GM21529 (cell line): ENCODE measurements around the gene PALD1.

Source experiments
- ATAC-seq: cut with Tn5 transposase; IDR thresholded peaks from one replicate; pipeline ENCODE4 v1.9.1; 2021; ENCODE audit not compliant: unreplicated experiment

The PALD1 gene

DNA sequence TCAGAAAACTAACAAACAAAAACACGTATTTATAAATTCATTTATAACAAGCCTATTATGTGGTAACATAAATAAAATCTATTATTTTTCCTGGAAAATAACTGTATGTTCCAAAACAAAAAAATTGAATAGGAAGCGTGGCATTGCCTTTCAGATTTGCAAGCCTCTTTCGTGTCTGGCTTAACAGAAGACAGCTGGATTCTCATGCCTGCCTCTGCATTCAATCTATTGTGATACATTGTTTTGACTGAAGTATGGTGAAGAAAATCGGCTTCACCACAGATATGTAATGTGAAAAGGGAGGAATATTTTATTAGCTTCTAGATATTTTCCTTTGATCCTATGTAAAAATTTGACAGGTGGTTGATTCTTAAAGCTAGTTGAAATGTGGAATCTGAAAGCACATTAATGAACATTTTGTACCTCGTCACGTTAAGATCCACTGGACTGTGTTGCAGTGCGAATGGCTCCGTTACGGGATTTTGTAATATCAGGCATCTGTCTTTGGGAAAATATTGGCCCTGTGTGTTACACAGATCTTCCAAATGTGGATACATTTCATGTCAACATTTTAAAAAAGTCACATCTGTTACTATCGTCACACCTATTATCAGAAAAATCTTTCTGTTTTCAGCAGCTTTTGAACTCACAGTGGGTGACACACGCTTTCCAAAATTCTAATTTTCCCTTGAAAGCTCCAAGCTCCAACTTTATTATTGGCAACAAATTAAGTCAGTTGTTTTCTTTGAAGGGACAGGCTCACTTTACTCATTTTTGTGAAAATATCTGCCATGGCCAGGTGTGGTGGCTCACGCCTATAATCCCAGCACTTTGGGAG is 26.2 kb downstream of the PALD1 start:
- ATAC-seq, result no peak

- no peak for ATAC-seq
Observed at GRCh38 chr10:70505908-70506307, 27.3 kb downstream of the PALD1 start.

DNA sequence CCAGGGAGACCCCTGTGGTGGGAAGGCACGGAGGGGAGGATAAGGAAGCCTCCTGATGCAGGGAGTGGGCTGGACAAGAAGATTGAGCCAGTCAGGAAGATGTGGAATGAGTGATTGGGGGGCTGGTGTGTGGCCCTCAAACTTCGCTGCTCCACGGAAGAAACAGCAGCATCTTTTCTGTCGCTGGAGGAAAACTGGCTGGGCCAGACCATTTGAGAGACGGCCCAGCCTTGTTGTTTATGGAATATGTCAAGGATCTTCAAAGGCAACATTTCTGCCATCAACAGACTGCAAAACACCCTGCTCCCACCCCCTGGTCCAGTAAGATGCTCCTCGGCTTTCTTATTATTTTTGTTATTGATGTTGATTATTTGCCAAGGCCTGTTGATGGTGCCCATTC is 29.4 kb downstream of the PALD1 start:
- ATAC-seq, result no peak

DNA sequence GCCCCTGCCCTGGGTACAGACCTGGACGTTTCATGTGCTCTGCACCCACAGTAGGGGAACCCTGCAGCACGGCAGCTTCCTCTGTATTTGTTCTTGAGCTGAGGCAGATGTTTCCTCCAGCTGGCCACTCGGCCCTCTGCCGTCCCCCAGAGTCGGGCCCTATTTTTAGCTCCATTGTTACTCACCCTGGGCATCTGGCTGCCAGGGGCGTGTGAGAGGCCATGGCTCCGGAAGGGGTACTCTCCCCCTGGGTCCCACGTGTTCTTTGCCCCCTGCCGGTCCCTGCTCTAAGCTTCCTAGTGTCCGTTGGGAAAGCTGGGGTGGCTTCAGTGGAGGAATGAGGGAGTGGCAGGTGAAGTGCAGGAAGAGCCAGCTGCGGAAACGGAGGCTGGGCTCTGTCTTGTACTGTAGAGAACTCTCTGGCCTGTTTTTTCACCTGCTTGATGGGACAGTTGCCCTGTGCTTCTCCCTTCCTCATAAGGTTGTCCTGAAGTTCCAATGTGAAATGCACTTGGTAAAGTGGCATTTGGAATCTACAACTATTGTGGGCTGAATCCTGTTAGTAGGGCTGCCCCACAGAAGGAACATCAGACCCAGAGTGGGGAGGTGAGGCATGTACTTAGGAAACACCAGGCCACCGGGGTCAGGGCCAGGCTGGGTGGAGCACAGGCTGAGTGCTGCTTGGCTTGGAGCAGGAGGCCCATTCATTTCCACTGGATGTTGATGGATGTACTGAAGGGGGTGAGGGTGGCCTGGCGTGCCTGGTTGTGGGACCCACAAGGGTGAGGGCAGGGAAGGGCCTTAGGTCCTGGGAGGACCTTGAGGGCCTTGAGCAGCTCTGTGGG is 30.6 kb downstream of the PALD1 start:
- no peak for ATAC-seq

- no peak for ATAC-seq
Observed at GRCh38 chr10:70509757-70510147, 31.2 kb downstream of the PALD1 start.

GRCh38 chr10:70510453-70510852 is 31.9 kb downstream of the PALD1 start:
- no peak for ATAC-seq

DNA sequence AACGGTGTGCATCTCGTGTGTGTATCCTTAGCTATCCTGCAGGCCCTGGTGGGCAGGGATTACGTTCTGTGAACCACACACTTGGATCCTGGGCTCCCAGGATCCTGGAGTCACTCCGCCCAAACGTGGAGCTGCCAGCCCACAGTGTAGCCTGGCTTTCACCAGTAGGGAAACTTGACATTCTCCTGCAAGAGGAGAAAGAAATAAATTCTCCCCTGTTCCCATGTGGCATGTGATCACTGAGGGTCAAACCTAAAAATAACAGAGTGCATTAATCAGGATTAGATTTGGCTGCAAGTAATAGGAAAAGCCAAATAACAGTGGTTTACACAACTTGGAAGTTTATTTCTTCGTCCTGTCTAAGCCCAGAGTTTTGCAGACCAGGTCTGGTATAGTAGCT is 32.3 kb downstream of the PALD1 start:
- ATAC-seq, result no peak

DNA sequence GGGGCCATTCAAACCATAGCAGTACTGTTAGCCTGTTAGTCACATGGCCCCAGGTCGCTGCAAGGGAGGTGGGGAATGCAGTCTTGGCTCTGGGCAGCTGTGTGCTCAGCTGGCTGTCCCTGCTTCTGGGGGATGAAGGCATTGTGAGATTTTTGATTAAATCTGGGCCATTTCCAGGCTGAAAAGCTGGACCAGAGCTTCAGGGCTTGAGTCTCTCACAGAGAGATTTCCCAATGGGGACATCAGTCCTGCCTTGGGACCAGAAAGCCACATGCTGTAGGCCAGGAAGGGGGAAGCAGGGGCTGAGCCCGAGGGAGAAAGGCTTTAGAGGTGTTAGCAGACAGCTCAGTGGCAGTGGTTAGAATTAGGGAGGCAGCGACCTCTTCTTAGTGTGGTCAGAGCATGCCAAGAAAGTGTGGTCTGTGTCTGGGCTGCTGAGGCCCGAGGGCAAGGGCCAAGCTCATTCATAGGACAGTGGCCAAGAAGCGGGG is 33.6 kb downstream of the PALD1 start:
- ATAC-seq, result no peak

DNA sequence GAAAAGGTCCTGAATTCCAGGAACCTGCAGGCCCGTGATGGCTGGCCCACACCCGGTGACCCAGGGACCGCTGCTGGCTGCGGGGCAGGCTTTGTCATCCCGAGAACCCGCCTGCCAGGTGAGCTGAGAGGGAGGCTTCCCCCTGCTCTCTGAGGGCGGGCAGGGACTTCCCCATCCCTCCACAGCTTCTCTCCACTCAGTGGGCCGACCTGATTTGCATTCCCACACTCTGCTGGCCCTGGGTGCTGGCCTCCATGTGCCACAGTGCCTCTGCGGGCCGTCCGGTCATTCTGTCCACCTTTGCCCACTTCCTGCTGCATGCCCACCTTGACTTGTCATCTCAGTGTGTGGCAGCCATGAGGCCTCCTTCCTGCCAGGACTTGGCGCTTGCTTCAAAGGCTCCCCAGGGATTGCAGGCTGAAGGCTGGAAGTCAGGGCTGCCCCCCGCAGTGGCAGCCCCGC is 35.3 kb downstream of the PALD1 start:
- ATAC-seq, result peak; percentile 98

DNA sequence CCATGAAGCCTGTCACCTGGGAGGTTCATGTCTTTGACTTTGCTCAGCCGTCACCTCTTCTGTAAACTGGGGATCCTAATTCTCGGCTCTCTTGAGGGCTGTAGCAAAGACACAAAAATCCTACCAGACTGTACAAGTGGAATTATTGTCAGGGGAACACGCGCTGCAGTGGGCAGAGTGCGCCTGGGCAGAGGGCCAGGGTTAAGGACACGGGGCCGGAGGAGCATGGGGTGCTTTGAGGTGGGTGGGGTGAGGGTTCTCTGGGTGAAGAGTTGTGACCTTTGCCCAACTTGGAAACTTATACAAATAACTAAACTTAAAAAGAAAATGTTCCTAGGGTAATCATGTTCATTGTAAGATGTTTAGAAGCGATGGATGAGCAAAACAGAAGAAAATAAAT is 36.0 kb downstream of the PALD1 start:
- no peak for ATAC-seq

GRCh38 chr10:70515035-70515667 is 36.6 kb downstream of the PALD1 start:
- ATAC-seq, result no peak

- no peak for ATAC-seq
Observed at GRCh38 chr10:70518695-70519094, 40.1 kb downstream of the PALD1 start.

DNA sequence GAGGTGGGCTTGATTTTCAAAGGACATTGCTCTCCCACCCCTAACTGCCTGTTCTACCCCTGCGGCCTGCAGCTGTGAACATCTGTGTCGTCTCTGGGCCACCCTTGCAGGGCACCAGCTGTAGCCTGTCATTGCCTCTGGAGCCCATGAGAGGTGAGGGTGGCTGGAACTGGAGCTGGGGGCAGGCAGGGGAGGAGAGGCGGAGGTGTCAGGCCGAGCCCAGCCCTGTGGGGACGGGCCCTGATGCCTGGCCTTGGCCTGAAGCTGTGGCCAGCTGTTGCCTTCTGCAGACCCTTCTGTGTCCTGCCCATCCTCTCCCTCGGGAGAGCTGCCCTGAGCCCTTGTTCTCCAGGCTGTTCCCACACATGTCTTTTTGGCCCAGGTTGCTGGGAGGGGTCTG is 44.5 kb downstream of the PALD1 start:
- no peak for ATAC-seq

DNA sequence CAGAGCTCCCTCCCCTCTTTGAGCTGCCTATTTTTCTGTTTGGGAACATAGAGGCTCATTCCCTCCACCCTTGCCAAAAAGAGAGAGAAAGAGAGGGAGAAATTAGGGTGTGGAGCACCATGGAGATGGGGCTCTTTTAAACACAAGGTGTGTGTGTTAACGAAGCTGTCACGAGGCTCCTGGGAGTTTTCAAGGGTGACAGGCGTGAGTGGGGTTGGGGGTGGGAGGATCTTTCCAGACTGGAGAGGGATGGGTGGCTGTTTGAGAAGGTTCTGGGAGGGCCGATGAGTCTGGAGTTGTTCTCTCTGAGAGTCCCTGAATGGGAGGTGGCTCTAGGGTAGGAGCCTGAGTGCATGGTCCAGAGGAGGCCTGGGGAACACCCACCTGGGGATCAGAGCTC is 45.0 kb downstream of the PALD1 start:
- ATAC-seq, result no peak

DNA sequence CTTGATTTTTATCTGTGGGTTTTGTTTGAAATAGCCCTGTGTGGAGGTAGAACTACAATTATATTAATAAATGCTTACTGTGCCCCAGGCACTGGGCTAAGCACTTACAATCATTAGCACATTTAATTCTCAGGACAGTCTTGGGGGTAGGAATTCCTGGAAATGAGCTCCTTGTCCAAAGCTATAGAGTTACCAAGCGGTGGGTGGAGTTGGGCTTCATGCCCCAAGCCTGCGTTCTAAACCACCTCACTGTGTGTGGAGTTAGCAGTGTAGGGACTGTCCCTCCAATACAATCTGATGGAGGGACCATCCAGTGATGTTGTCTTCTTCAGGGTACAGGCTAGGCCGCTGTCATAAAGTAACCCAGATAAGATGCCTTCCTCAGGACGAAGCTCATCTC is 49.7 kb downstream of the PALD1 start:
- ATAC-seq, result no peak

DNA sequence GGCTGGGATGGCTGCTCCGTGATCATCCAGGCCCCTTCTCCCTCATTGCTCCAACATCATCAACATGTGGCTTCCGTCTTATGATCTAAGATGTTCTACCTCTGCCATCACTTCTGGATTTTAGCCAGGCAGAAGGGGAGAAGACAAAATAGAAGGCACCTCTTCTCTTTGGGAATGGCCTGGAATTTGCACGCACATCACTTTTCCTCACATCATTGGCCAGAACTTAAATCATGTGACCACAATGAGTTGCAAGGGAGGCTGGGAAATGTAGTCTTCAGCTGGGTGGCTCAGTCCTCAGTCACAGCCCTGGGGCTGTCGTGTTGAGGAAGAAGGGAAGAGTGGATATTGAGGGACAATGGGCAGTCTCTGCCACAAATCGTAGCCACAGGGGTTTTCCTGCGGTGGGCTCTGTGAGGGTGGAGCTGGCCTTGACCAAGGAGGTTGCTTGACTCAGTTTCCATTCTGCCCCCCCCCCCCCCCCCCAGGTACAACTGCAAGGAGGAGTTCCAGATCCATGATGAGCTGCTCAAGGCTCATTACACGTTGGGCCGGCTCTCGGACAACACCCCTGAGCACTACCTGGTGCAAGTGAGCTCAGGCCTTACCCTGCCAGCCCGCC is 50.3 kb downstream of the PALD1 start:
- ATAC-seq, result no peak

DNA sequence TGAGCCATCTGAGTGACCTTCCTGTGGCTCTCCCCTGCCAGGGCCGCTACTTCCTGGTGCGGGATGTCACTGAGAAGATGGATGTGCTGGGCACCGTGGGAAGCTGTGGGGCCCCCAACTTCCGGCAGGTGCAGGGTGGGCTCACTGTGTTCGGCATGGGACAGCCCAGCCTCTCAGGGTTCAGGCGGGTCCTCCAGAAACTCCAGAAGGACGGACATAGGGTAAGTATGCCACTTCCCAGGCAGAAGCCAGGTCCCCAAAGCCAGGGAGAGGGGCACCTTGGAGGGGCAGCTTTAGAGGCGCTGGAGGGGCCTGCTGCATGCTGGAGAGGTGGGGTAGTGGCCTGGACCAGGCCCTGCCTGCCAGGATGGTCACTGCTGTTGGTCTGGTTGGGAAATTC is 51.3 kb downstream of the PALD1 start:
- ATAC-seq, result no peak

DNA sequence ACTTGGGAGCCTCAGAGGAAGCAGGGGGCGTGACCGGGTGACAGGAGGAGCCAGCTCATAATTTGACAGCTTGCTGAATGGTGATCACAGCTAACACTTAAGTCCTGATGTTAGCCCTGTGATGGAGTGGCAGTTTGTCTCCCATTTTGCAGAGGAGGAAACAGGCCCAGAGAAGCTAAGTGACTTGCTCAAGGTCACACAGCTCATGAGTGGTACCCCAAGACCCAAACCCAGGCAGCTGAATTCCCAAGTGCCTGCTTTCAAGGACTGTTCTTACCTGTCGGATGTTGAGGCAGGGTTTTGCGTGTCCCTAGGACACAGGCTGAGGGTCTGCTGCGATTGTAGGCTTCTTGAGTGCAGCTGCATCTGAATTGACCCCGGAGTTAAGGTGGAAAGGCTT is 51.7 kb downstream of the PALD1 start:
- ATAC-seq, result no peak

GRCh38 chr10:70532554-70533188 is 54.1 kb downstream of the PALD1 start:
- ATAC-seq, result no peak

DNA sequence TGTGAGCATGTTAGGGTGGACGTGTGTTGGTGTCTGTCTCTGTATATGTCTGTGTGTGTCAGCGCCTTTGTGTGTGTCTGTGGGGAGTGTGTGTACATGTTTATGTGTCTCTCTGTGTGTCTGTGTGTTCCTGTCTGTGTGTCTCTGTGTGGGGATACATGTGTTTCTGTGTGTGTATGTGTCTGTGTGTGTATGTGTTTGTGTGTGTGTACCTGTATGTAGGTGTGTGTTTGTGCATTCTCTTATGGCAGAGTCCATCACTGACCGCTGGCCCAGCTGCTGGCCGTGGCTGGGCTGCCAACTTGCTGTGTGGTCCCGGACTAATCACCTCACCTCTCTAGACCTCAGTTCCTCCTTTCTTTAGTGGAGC is 54.6 kb downstream of the PALD1 start:
- no peak for ATAC-seq

GRCh38 chr10:70534281-70534680 is 55.7 kb downstream of the PALD1 start:
- no peak for ATAC-seq
